HFFc6 (cell line): Measurements from ENCODE around the gene MAP1S. TPM values are rescaled to one million over a fixed set of nuclear protein-coding genes. Genes with fewer than 3 reads are reported as not detected.
A peak's percentile ranks its signal among the peaks of the same experiment; 100 is the strongest.

Source experiments
- DNase-seq: peaks from one replicate; pipeline ENCODE4 v3.0.0-alpha.2; 2018
- H3K27ac Mint-ChIP-seq: 2 replicates; pipeline ENCODE4 v1.8.0; 2020; ENCODE audit warnings: mild to moderate bottlenecking, mixed read lengths
- H3K27me3 Mint-ChIP-seq: 2 replicates; pipeline ENCODE4 v1.8.0; 2021; ENCODE audit warnings: mild to moderate bottlenecking, moderate library complexity, mixed read lengths; ENCODE audit not compliant: insufficient read depth
- H3K36me3 Mint-ChIP-seq: 2 replicates; pipeline ENCODE4 v1.8.0; 2021; ENCODE audit warnings: low read depth, mixed read lengths
- H3K4me1 Mint-ChIP-seq: 2 replicates; pipeline ENCODE4 v1.8.0; 2020; ENCODE audit warnings: low read depth, mixed read lengths
- H3K4me3 Mint-ChIP-seq: 2 replicates; pipeline ENCODE4 v1.8.0; 2020; ENCODE audit warnings: mild to moderate bottlenecking, moderate library complexity, mixed read lengths
- H3K9me3 Mint-ChIP-seq: 2 replicates; pipeline ENCODE4 v1.8.0; 2020; ENCODE audit warnings: mild to moderate bottlenecking, mixed read lengths
- total RNA-seq, 6 experiments: library from RNA; stranded (reverse); fragmentation: NEBNext Ultra II Directional; extraction: Animal tissue kit (Norgen Biotek cat#: 25700); gene quantifications; 2 replicates in 1 of 6; 3 replicates in 5 of 6; pipeline ENCODE4 v1.2.3, GENCODE V29; 2021
- TF ChIP-seq, protein P1 (sequence below): fragments of 200-600 bp; sonication (generic); IDR thresholded peaks from 2 replicates; pipeline ENCODE4 v1.5.0; 2021; ENCODE audit warnings: antibody characterized with exemption, mild to moderate bottlenecking

MAP1S gene
- total RNA-seq, 6 experiments from 2014 or later, result 56.0 to 77.9 (median 68.2) TPM

- Mint-ChIP-seq H3K27me3 (peaks cover 8% of the 10 kb centered on the region), H3K9me3 (no peaks in the 10 kb centered on the region), H3K4me3 (no peak overlapping the region), H3K4me1 (peaks cover 30% of the 10 kb centered on the region), H3K36me3 (0 out of 2 replicates have a peak, but pooled peaks cover 2% of the 10 kb centered on the region), H3K27ac (no peak overlapping the region)
- TF ChIP-seq, protein P1, sequence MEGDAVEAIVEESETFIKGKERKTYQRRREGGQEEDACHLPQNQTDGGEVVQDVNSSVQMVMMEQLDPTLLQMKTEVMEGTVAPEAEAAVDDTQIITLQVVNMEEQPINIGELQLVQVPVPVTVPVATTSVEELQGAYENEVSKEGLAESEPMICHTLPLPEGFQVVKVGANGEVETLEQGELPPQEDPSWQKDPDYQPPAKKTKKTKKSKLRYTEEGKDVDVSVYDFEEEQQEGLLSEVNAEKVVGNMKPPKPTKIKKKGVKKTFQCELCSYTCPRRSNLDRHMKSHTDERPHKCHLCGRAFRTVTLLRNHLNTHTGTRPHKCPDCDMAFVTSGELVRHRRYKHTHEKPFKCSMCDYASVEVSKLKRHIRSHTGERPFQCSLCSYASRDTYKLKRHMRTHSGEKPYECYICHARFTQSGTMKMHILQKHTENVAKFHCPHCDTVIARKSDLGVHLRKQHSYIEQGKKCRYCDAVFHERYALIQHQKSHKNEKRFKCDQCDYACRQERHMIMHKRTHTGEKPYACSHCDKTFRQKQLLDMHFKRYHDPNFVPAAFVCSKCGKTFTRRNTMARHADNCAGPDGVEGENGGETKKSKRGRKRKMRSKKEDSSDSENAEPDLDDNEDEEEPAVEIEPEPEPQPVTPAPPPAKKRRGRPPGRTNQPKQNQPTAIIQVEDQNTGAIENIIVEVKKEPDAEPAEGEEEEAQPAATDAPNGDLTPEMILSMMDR, result peak; percentile 55
- DNase-seq, result no peak
Measured at GRCh38 chr19:17677002-17677401, 42.3 kb upstream of the MAP1S start.

DNA sequence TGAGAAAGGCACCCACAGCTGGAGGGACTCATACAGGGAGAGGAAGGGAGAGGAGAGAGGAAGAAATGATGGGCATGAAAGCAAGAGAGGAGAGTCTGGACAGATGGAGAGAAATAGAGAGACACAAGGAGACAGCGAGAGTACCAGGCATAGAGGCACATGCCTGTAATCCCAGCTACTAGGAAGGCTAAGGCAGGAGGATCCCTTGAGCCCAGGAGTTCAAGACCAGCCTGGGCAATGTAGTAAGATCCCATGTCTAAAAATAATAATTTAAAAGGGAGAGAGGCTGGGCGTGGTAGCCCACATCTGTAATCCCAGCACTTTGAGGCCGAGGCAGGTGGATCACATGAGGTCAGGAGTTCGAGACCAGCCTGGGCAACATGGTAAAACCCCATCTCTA is 40.4 kb upstream of the MAP1S start:
- H3K9me3 Mint-ChIP-seq, result no peaks in the 10 kb centered on the region
- H3K27me3 Mint-ChIP-seq, result peaks cover 6% of the 10 kb centered on the region
- DNase-seq, result no peak
- H3K36me3 Mint-ChIP-seq, result no peaks in the 10 kb centered on the region
- TF ChIP-seq, protein P1, result no peak
- no peak overlapping the region for H3K4me3 Mint-ChIP-seq
- peaks cover 30% of the 10 kb centered on the region for H3K4me1 Mint-ChIP-seq
- H3K27ac Mint-ChIP-seq, result peak overlapping the region; percentile 22; the same call in 1 of the 2 replicates

GRCh38 chr19:17679526-17680229 is 39.6 kb upstream of the MAP1S start:
- TF ChIP-seq, protein P1, result no peak
- H3K27me3 Mint-ChIP-seq, result peaks cover 5% of the 10 kb centered on the region
- DNase-seq, result no peak
- peaks cover 30% of the 10 kb centered on the region for H3K4me1 Mint-ChIP-seq
- H3K27ac Mint-ChIP-seq, result peak overlapping the region; percentile 79
- peak overlapping the region; percentile 77 for H3K4me3 Mint-ChIP-seq
- no peaks in the 10 kb centered on the region for H3K36me3 Mint-ChIP-seq
- no peaks in the 10 kb centered on the region for H3K9me3 Mint-ChIP-seq

GRCh38 chr19:17680230-17680722 is 39.0 kb upstream of the MAP1S start:
- Mint-ChIP-seq H3K4me3 (peak overlapping the region; percentile 77), H3K4me1 (peaks cover 30% of the 10 kb centered on the region), H3K36me3 (no peaks in the 10 kb centered on the region), H3K9me3 (no peaks in the 10 kb centered on the region), H3K27ac (peak overlapping the region; percentile 79), H3K27me3 (peaks cover 5% of the 10 kb centered on the region)
- TF ChIP-seq, protein P1, result peak; percentile 37; the same call in 1 of the 2 replicates
- peak; percentile 86 for DNase-seq

GRCh38 chr19:17681505-17682125 is 37.7 kb upstream of the MAP1S start:
- DNase-seq, result peak; percentile 44
- no peaks in the 10 kb centered on the region for H3K36me3 Mint-ChIP-seq
- TF ChIP-seq, protein P1, result no peak
- H3K4me3 Mint-ChIP-seq, result no peak overlapping the region
- H3K9me3 Mint-ChIP-seq, result no peaks in the 10 kb centered on the region
- H3K27me3 Mint-ChIP-seq, result peaks cover 4% of the 10 kb centered on the region
- H3K27ac Mint-ChIP-seq, result 0 out of 2 replicates have a peak overlapping the region, but pooled peaks have one; percentile 42
- peaks cover 39% of the 10 kb centered on the region for H3K4me1 Mint-ChIP-seq
